ENCODE data around the gene SELENOW. TPM values are rescaled to one million over a fixed set of nuclear protein-coding genes. Genes with fewer than 3 reads are reported as not detected.
"Not testable (repeated sequence)": the region's sequence is repeated elsewhere in the genome, so short reads cannot be mapped to it uniquely, and the experiment has no call there.

SELENOW gene
- total RNA-seq, 1 donor from 2014 or later = 165 TPM

- H3K4me3 ChIP-seq (ENCODE audit: low read depth, low read length) = no peak overlapping the region
- TF ChIP-seq, protein P1, sequence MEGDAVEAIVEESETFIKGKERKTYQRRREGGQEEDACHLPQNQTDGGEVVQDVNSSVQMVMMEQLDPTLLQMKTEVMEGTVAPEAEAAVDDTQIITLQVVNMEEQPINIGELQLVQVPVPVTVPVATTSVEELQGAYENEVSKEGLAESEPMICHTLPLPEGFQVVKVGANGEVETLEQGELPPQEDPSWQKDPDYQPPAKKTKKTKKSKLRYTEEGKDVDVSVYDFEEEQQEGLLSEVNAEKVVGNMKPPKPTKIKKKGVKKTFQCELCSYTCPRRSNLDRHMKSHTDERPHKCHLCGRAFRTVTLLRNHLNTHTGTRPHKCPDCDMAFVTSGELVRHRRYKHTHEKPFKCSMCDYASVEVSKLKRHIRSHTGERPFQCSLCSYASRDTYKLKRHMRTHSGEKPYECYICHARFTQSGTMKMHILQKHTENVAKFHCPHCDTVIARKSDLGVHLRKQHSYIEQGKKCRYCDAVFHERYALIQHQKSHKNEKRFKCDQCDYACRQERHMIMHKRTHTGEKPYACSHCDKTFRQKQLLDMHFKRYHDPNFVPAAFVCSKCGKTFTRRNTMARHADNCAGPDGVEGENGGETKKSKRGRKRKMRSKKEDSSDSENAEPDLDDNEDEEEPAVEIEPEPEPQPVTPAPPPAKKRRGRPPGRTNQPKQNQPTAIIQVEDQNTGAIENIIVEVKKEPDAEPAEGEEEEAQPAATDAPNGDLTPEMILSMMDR (conservative IDR thresholded peaks at IDR 0.05; ENCODE audit: low read depth, low read length) = no peak
- DNase-seq (ENCODE audit: low read depth) = no peak
Observed at GRCh38 chr19:47813995-47814328, 35.5 kb downstream of the SELENOW start.

GRCh38 chr19:47816270-47816669, 37.8 kb downstream of the SELENOW start:
- not testable (repeated sequence) for DNase-seq (ENCODE audit: low read depth)

GRCh38 chr19:47818221-47818620, 39.7 kb downstream of the SELENOW start:
- DNase-seq (ENCODE audit: low read depth) = not testable (repeated sequence)

More at GRCh38 chr19:47816270-47816669, 37.8 kb downstream of the SELENOW start:
- H3K4me3 ChIP-seq (ENCODE audit: low read depth, low read length) = not testable (repeated sequence)

DNA sequence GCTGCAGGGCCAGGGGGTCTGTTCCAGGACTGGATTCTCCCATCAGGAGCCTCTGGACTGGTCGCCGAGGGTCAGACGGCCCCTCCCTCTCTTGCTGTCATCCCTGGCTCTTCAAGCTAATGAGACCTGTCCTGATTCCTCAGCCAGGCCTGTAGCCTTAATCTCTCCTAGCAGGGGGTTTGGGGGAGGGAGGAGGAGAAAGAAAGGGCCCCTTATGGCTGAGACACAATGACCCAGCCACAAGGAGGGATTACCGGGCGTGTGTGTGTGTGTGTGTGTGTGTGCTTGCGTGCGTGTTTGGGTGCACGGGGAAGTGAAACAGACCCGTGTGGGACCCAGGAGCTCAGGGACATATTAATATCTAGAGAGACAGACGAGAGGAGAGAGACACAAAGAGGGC, 41.4 kb downstream of the SELENOW start:
- DNase-seq (ENCODE audit: low read depth) = no peak
- H3K4me3 ChIP-seq (ENCODE audit: low read depth, low read length) = no peak overlapping the region
- TF ChIP-seq, protein P1 (conservative IDR thresholded peaks at IDR 0.05; ENCODE audit: low read depth, low read length) = no peak

More at GRCh38 chr19:47818221-47818620, 39.7 kb downstream of the SELENOW start:
- not testable (repeated sequence) for H3K4me3 ChIP-seq (ENCODE audit: low read depth, low read length)

DNA sequence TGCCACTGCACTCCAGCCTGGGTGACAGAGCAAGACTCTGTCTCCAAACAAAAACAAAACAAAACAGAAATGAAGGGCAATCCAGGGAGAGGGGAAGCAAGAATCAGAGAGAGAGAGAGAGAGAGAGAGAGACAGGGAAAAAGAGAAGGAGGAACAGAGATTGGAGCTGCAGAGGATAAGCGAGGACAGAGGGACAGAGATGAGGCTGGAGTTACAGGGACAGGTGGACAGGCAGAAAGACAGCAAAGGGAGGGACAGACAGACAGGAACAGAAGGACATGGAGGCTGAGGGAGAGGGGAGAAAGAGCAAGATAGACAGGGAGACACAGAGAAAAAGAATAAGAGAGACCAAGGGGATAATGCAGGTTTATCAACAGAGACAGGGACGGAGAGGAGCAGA, 41.9 kb downstream of the SELENOW start:
- DNase-seq (ENCODE audit: low read depth) = no peak
- H3K4me3 ChIP-seq (ENCODE audit: low read depth, low read length) = no peak overlapping the region
- TF ChIP-seq, protein P1 (conservative IDR thresholded peaks at IDR 0.05; ENCODE audit: low read depth, low read length) = no peak

DNA sequence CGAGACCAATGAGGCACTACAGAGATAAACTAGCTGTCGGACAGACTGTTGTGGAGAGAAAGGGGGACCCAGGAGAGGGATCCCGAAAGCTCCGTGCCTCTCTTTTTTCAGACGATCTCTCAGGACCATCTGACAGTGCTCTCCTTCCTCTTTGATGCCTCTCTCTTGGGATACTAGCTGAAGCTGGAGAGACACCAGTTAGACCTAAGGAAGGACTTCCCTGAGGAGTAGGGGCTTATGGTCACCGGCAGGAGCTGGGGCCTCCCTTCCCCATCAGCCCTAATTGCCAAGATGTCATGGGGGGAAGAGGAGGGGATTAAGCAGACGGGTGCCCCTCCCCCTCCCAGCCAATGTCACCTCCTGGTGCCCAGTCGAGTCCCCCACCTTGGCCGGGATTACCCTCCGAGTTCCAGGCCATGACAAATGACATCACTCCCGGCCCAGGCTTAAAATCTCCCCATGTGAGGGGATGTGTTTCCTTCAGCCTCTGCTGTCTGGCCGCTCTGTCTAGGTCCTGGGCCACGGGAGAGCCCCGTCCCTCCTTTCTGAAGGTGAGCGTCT, 43.0 kb downstream of the SELENOW start, which contains the start of gene CRX:
Gene CRX (plus strand): TSS at position 478 of the 561 bp plus-strand sequence. CDS start 12,507 bp downstream, outside the sequence.
- no peak for DNase-seq (ENCODE audit: low read depth)
- TF ChIP-seq, protein P1 (conservative IDR thresholded peaks at IDR 0.05; ENCODE audit: low read depth, low read length) = no peak

DNA sequence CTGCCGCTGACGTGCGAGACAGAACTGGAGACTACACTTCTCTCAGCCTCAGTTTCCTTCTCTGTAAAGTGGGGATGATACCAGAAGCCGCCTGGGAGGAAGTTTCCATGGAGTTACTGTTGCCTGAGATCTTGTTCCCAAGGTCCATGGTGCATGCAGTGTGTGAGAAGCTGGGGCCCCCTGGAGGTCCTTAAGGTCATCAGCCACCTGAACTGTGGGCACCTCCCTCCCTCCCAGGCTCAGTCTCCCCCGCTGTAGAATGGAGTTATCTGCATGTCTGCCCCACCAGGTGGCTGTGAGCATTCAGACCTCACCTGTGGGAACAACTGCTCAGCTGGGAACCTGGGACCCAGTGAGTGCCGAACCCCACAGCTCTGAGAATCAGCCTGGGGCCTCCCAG, 45.9 kb downstream of the SELENOW start:
- H3K4me3 ChIP-seq (ENCODE audit: low read depth, low read length) = no peak overlapping the region
- no peak for DNase-seq (ENCODE audit: low read depth)
- TF ChIP-seq, protein P1 (conservative IDR thresholded peaks at IDR 0.05; ENCODE audit: low read depth, low read length) = no peak

More for the DNA sequence above, 43.0 kb downstream of the SELENOW start, which contains the start of gene CRX:
- H3K4me3 ChIP-seq (ENCODE audit: low read depth, low read length) = no peak within 1 kb of the TSS

GRCh38 chr19:47826800-47827199, 48.3 kb downstream of the SELENOW start:
- TF ChIP-seq, protein P1 (conservative IDR thresholded peaks at IDR 0.05; ENCODE audit: low read depth, low read length) = no peak
- H3K4me3 ChIP-seq (ENCODE audit: low read depth, low read length) = no peak overlapping the region
- DNase-seq (ENCODE audit: low read depth) = no peak
